NCI-H748 (cell line): ENCODE results near the gene TMEM158.

Experiments
- DNase-seq: peaks from one replicate; lab custom pipeline; 2025; ENCODE audit not compliant: unreplicated experiment; lab: John Stamatoyannopoulos, UW

Gene TMEM158

DNA sequence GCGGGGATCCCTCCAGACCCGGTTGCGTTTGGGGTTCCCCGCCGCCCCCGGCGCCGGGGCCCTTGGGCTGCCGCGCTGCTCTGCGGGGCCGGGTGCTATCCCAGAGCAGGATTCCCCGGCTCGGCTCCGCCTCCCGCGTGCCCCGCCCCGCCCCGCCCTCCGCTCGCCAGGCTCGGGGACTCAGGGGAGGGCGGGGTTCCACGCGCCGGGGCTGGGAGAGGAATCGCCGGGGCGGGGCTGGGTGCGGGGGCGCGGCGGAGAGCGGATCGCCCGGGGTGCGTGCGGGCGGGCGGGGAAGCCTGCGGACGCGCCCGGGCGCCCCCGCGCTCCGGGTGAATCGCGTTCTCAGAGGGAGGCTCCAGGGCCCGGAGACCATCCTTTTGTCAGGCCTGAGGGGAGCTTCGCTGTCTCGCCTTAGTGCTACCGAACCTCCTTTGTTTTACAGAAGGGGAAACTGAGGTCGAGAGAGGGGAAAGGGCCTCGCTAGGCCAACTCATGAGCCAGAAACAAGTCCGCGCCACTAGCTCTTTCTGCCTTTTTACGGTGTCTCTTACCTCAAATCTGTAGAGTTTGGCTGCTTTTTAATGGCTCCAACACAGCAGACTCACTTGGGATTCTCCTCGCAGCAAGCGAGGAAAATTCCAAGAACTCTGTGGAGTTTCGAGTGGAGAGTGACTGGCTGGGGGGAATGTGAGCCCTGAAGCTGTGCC lies at the start of gene TMEM158:
Gene TMEM158, minus strand, starts transcription at position 82 of the 710 bp plus-strand sequence. CDS start 260 bp downstream, outside the sequence.
- DNase-seq = peak; percentile 61

DNA sequence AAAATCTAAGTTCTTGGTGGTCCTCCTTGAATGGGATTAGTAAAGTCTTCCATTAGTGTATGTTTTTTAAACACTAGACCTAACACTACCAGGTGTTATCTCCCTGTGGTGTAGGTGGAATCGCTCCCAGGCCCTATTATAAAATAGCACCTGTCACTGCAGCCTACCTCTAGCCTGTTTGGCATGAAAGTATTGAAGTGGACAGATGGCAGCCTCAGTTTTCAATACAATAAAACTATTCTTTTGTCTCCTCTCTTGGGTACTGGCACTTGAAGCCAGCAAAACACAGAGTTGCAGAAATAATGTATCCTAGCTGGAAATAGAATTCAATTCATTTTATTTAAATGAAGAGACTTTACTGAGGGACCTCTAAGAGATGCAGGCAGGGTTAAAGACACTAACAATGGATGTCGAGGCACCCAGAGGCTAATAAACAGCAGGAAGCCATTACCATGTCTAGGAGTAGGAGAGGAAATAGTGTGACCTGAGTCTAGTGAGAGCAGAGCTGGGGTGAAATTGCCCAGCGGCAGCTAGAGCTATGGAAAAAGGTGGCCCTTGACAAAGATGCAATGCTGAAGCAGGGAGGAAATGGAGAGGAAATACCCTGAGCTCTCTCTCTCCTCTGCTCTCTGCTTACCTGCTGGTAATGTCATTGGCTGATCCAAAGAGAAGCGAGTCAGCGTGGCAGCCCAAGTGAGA lies 49.1 kb upstream of the TMEM158 start:
- peak; percentile 81 for DNase-seq

DNA sequence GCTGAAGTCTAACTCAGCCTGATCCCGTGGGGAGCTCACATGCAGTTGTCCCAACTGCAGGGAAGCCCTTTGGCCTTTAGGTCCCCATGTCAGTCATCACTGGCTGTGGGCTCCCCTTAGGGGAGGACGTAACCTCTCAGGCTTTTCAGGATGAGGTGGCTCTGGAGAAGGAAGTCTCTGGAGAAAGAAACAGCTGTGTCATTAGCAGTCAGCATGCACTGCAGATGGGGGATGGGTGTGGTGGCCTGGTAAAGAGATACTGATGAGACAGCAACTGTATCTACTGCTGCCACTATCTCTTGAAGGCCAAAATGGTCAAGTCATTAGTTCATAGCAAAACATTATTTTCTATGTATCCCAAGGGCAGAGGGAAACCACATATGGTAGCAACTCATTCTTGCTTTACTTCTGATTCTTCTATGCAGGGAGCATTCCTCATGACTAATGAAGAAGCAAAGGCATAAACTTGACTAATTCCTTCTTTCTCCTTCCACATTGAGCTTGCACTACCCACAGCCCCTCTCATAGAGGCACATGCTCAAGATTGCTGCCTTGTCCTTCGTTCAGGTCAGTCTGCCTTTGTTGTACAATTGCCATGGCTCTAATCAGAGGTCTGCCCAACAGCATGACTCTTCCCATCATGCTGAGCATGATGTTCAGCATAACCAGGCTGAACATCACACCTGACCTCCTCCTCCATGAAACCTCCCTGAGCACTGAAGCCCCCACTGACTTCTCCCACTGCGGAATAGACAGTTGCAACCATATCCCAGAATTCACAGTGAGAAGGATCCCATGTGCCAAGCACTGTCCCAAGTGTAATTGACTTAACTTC lies 47.8 kb upstream of the TMEM158 start:
- DNase-seq = peak; percentile 9

DNA sequence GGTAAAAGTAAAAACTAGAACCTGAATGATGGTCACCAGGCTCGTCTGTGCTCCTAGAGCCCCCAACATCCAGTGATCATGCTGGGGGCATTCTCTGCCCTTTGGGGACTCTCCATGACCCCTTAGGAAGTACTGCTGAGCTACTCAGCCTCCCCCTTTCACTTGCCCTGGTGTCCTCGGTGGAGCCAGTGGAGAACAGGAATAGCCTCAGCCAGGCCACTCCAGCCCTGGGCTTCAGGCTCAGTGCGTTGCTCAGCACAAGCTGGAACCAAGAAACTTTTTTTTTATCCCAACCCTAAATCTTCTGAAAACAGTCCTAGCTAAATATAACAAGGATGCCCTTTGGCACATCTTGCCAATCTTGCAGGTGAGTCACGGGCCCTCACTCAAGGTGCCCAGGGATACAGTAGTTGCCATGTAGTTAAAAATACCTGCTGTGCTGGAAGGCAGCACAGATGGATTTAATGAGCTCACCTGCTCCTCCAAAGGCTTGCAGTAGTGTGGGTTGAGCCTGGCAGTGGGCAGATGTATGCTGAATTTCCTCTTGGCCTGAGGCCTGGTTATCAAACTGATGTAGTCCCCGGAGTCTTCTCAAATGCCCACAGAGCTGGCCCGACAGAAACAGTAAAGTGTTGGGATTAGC lies 46.9 kb upstream of the TMEM158 start:
- peak; percentile 28 for DNase-seq

DNA sequence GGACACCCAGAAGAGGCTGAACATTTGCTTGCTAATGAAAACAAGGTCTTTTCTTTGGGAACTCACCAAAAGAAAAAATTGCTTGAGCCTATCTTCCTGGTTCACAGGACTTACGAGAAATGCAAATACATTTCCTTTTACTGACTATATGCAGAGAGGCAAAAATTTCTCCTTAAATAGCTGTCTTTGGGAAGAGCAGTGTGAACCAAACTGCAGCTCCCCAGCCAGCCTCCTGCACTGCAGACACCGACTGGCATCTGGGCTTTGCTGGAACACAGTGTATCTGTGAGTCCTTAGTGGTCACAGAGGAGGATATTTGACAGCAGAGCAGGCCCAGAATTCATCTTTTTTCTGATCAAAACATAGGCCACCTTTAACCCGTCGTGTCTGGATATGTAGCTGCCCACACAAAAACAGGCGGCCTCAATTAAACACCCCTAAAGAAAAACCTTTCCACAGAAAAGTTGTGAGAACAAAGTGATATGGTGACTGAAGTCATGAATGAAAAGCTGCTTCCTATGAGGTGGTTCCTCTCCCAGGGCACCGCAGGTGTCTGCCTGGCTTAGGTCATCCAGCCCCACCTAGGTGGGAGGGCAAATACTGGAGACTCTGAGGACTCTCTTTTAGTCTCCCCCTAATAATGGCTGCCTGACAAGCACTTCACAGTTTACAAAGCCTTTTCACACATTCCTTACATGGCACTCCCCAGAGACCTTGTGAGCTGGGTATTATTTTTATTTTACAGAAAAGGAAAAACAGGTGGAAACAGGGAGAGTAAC lies 46.1 kb upstream of the TMEM158 start:
- peak; percentile 14 for DNase-seq

DNA sequence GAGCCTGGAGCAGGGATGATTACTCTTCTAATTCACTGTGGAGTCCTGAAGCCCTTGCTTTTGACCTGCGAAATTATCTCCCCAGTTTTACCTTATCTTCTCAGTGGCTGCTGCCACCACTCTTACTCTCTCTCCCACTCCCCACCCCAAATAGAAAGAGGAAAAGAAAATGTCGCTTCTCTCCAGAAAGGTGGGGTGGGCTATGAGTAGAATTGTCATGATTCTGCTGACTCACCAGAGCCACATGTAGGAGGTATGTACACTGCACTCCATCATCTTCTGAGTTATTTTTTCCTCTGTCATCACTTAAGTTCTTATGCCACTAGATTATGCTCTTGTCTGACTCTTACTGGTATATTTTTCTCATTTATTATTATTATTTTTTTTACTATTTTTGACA lies 43.9 kb upstream of the TMEM158 start:
- DNase-seq = peak; percentile 35

DNA sequence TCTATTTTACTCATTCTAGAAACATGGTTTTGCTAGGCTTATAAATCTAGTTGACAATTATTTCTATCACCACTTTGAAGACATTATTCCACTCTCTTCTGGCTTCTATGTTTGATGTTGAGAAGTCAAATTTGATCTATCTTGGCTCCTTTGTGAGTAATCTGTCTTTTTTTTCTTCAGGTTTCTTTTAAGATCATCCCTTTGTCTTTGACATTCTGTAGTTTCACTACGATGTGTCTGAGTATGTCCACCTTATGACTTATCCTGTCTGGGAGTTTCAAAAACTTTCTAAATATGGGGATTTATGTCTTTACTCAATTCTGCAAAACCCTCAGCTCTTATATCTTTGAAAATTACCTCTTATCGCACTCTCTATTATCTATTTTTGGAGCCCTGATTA lies 41.0 kb upstream of the TMEM158 start:
- DNase-seq = no peak

DNA sequence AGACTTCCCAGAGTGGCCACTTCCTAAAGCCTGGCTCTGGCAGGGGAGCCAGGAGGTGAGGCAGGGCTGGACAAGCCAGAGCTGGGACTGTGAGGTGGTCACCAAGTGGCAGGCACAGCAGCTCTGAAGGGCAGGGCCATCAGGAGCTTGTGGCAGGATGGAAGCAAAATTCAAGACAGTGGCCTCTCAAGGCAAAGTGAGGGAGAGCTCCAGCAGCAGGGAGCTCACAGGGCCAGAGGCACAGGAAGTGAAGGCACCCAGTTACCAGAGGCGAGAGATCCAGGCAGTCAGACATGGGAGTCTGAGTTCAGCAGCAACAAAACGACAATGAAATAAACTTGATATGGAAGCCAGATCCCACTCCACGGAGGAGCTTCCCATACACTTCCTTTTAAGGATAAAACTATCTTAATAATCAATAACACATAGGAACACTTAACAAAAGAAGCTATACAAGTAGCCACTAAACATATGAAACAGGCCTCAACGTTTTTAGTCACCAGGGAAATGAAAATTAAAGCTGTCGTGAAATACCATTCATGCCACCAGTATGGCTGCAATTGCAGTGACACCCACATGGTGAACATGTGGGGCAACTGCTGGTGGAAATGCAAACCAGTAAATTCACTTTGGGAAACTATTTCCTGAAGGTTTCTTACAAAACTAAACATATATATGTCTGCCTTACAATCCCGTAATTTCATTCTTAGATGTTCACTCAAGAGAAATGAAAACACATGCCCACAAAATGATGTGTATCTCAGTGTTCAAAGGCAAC lies 35.4 kb upstream of the TMEM158 start:
- no peak for DNase-seq

DNA sequence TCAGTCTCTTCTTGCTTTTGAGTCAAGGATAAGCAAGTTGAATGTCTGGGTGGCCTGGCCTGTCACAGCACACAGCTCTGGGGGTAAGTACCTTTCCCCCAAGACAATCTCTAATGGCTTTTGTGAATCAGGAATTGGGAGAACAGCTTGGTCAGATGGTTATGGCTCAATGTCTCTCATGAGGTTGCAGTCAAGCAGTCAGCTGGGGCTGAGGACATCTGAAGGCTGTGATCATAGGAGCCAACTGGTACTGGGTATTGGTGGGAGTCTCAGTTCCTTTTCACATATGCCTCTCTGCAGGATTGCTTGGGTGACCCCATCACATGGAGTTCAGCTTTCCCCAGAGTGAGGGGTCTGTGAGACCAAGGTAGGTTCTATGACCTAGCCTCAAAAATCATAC lies 33.0 kb upstream of the TMEM158 start:
- no peak for DNase-seq

DNA sequence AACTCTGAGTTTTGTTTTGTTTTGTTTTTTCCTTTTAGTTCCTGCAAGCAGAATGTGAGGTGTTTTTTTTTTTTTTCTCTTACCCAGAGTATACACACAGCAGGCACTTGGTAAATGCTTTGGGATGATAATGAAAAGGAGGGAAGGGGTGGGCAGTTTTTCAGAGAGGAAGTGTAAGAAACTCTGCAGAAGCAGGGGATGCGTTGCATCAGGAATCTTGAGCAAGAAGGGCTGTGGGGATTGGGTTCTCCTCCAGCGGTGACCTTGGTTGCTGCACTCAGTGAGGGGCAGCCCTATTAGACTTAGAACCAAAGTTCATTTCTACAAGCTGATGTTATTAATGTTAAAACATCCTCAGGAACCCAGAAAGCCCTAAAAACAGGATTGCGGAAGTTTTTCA lies 32.2 kb upstream of the TMEM158 start:
- DNase-seq = no peak

DNA sequence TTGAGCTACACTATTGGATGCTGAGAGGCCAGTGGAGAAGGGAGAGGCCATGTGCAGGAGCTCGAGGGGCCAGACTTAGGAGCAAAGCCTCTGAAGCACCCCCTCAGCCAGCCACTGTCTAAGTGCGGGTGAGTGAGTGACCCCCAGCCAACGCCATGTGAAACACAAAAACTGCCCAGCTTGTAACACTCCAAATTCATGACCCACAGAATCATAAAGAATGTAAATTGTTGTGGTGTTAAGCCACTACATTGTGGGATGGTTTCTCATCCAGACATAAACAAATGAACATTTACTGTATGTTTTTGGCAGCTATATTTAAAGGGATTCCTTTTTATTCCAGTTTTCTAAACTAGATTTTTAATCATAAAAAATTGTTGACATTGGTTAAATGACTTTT lies 27.2 kb upstream of the TMEM158 start:
- no peak for DNase-seq

DNA sequence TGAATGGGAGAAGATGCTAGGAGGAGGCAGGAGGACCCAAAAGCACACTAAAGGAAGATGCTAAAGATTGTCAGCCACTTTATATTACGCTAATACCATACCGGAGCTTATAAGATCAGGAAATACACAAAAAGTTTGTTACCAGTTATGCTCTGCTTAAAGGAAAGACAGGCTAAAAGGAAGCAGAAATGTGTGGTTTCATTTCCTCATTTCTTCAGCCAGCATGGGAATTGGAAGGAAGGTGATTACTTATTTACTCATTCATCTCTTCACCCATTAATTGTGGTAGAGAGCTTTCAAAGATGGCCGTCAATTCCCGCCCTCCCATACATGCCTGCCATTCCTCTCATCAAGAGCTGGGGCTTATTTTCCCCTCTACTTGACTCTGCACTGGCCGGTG lies 26.7 kb upstream of the TMEM158 start:
- no peak for DNase-seq

DNA sequence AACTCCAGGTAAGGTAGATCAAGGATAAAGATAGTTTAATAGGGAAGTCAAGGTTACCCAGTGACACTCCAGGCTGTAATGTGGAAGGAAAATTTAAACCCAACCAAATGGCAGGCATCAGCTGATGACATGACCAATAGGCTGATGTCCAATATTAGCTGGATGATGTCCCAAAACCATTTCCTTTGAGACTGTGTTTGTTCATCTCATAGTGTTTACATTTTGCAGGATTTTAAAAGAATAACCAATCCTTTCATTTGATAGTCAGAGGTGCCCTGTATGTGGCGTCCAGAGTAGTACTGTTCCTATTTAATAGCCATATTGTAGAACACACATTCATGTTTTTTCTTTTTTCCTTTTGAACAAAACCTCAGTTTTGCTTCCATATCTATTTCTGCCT lies 23.3 kb upstream of the TMEM158 start:
- DNase-seq = no peak

DNA sequence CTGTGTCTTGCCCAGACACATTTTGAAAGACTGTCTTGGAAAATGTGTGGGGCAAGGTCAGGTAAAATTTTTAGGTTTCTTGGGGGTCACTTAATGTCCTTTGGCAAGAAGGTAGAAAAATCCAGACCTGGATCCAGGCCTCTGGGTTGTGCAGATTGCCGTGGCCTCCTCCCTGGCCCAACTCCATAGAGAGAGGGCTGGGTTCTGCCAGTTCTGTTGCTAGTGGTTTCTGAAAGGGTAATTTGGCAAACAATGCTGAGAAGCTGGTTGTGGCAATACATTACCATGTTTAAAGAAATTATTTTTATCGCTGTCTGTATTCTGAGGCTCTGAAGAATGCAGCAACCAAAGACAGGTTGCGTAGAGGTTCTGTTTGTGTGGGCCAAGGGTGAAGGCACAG lies 20.2 kb upstream of the TMEM158 start:
- no peak for DNase-seq

DNA sequence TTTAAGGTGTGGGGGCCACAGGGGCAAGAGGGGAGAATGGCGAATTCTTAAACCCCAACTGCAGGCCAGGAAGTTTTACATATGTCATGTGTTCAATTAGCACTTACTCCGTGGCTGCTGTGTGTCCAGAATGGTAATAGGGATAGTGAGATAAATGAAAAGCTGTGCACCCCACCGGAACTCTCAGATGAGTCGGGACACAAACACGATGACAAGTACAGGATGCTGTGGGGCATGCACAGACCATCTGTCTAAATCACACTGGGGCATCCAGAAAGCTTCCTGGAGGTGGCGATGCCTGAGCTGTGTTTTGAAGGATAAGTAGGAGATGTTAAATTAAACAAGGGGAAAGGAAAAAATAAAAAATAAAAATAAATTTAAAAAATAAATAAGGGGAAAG lies 18.3 kb upstream of the TMEM158 start:
- no peak for DNase-seq

DNA sequence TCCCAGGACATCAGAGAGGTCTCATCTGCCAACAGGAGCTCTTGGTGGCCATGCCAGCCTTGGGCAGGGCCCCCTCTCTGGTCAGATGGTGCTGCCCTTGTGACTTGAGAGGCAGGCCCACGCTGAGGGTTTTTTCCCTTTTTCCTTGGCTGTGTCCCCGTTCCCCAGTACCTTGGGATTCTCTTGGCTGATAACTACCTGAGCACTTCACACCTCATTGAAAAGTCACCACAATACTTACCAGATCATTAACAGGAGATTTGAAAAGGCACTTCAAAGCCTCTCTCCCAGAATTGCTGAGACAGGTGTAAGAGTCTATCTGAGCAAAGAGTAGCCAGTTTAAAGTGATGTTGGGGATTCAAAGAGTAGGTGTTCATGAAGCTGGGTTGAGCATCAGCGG lies 15.1 kb upstream of the TMEM158 start:
- DNase-seq = no peak

DNA sequence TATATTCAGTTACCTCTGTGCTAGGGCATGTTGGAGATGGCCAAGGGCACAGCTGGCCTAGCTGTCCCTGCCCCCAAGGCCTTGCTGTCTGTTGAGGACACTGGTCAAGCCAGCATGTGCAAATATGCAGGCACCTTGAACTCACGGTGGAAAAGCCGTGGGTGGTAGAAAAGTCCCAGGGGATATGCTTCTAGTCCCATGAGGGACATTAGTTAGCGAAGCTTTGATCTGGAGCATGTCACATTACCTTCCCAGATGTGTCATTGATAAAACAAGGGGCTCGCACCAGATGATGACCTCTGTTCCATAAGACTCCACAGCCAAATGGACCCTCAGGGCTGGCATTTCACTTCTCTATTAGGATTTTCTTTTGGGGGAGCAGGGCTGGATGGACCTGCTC lies 14.2 kb upstream of the TMEM158 start:
- DNase-seq = no peak

DNA sequence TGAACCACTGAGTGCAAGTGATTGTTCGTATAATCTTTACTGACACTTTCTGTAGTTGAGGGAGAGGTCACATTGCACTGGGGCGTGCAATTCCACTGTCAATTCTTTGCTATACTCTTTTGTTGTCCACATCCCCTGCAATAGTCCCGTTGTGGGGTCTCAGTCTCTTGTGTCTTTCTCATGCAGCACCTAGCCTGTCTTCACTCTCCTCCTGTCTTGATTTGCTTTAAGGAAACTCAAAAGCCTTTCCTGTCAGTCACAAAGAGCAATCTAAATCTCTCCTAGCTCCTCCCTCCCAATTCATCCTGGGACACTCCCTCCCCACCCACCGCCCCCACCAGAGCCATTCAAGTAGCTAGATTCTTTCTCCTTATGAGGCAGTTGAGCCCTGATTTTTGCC lies 13.2 kb upstream of the TMEM158 start:
- no peak for DNase-seq

DNA sequence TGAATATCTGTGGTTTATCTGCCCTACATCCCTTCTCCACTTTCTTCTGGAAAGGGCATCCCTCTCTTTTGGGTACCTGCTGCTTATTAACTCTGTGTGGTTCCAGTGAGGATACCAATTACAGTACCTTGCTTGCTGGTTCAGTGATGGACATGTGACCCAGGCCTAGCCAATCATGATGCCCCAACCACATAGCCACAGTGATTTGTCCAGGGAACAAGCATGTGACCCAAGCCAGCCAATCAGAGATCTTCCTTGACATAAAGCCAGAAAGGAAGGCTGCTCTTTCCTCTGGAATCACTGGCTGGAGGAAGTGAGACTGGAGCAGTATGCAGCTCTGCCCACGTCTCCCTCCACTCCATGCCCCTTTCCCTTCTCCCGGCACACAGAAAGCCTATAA lies 10.9 kb upstream of the TMEM158 start:
- DNase-seq = no peak

DNA sequence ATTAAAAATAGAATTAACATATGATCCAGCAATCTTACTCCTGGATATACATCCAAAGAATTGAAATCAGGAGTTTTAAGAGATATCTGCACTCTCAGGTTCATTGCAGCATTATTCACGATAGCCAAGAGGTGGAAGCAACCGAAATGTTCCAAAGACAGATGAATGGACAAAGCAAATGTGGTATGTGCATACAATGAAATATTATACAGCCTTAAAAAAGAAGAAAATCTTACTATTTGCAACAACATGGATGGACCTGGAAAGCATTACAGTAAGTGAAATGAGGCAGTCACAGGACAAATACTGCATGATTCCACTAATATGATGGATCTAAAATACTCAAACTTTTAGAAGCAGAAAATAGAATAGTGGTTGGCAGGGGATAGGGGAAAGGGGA lies 9.3 kb upstream of the TMEM158 start:
- DNase-seq = no peak
